H1 (cell line): ENCODE results near the gene TARBP2. TPM values are rescaled to one million over a fixed set of nuclear protein-coding genes. Genes with fewer than 3 reads are reported as not detected.

Experiments used
- SIN3A ChIP-seq, 2 experiments: IDR thresholded peaks in 1 of 2; conservative IDR thresholded peaks in 1 of 2; 2 replicates each; pipeline ENCODE4 v1.6.1; 2011 to 2012; ENCODE audit warnings: low read length in 2 of 2, improper control_type of control experiment in 1 of 2, low read depth in 1 of 2, mild to moderate bottlenecking in 1 of 2
- polyA plus RNA-seq, 7 experiments: library from polyadenylated mRNA; depleted of rRNA in 3 of 7; stranded (reverse) in 5 of 7; unstranded in 2 of 7; fragments of >200 nt in 5 of 7; fragments of 200-250 nt in 2 of 7; gene quantifications; 1 replicate in 5 of 7; 2 replicates in 1 of 7; 4 replicates in 1 of 7; pipeline versions ENCODE4 v1.2.1 to v1.2.3, GENCODE V29; 2011 to 2013; ENCODE audit warnings: missing spikeins in 2 of 7, mixed read lengths in 2 of 7
- total RNA-seq: library from RNA; stranded (reverse); fragmentation: NEBNext Ultra II Directional; extraction: Animal tissue kit (Norgen Biotek cat#: 25700); gene quantifications from 2 replicates; pipeline ENCODE4 v1.2.1, GENCODE V29; 2021

TARBP2 gene
- total and polyA plus RNA-seq, 2 of the 8 experiments (the other 6 are each of a cell fraction or from before 2014, with no cell fraction given), result 69.9 to 122 TPM

GRCh38 chr12:53532524-53533445, 31.7 kb downstream of the TARBP2 start (continued):
- no peak for TF ChIP-seq SIN3A (conservative IDR thresholded peaks at IDR 0.05 in 1 of 2, IDR thresholded peaks at IDR 0.05 in 1 of 2; ENCODE audit: low read depth in 1 of 2, low read length in 2 of 2)
